Muscle of arm (tissue), 12 donors: ENCODE data around the gene BCL2. TPM values are rescaled to one million over a fixed set of nuclear protein-coding genes. Genes with fewer than 3 reads are reported as not detected.
"Not testable (repeated sequence)": the region's sequence is repeated elsewhere in the genome, so short reads cannot be mapped to it uniquely, and the experiment has no call there.

ENCODE experiments used
- DNase-seq: peaks from one replicate; pipeline ENCODE4 v3.0.0-alpha.2; 2013
- polyA plus RNA-seq, 12 donors: library from polyadenylated mRNA; unstranded; fragments of 120-200 nt; gene quantifications; one replicate each; pipeline ENCODE4 v1.2.1, GENCODE V29; 2013; ENCODE audit not compliant: insufficient read length in 12 of 12

Gene BCL2
- polyA plus RNA-seq, 12 donors, result 14.8 to 40.8 (median 19.9) TPM; not detected in 1

GRCh38 chr18:63205791-63206252 is 113.7 kb downstream of the BCL2 start:
- DNase-seq, result no peak

GRCh38 chr18:63203497-63203896 is 116.1 kb downstream of the BCL2 start:
- no peak for DNase-seq

GRCh38 chr18:63202828-63203227 is 116.7 kb downstream of the BCL2 start:
- no peak for DNase-seq

- DNase-seq, result not testable (repeated sequence)
These were observed 118.1 kb downstream of the BCL2 start for GRCh38 chr18:63201456-63201855.

- no peak for DNase-seq
These were observed 119.8 kb downstream of the BCL2 start for GRCh38 chr18:63199743-63200241.

GRCh38 chr18:63198868-63199742 is 120.5 kb downstream of the BCL2 start:
- no peak for DNase-seq

- no peak for DNase-seq
These were observed 121.3 kb downstream of the BCL2 start for GRCh38 chr18:63198098-63198760.

GRCh38 chr18:63197246-63197869 is 122.2 kb downstream of the BCL2 start:
- DNase-seq, result no peak

- DNase-seq, result no peak
These were observed 124.0 kb downstream of the BCL2 start for GRCh38 chr18:63195326-63196159.

GRCh38 chr18:63192885-63193349 is 126.7 kb downstream of the BCL2 start:
- DNase-seq, result no peak

GRCh38 chr18:63192126-63192884 is 127.3 kb downstream of the BCL2 start:
- DNase-seq, result no peak

- DNase-seq, result no peak
These were observed 128.2 kb downstream of the BCL2 start for GRCh38 chr18:63191413-63191812.

GRCh38 chr18:63190838-63191237 is 128.7 kb downstream of the BCL2 start:
- DNase-seq, result not testable (repeated sequence)

- no peak for DNase-seq
These were observed 129.8 kb downstream of the BCL2 start for GRCh38 chr18:63189817-63190216.

- DNase-seq, result no peak
These were observed 130.5 kb downstream of the BCL2 start for GRCh38 chr18:63189041-63189440.

- no peak for DNase-seq
These were observed 131.6 kb downstream of the BCL2 start for GRCh38 chr18:63187791-63188460.

- DNase-seq, result no peak
These were observed 132.4 kb downstream of the BCL2 start for GRCh38 chr18:63187223-63187574.

- DNase-seq, result no peak
These were observed 132.9 kb downstream of the BCL2 start for GRCh38 chr18:63186520-63187222.

- DNase-seq, result no peak
These were observed 133.6 kb downstream of the BCL2 start for GRCh38 chr18:63185984-63186383.
